T-helper 2 cell (primary cell): Measurements from ENCODE around the gene GGT5.
A peak's percentile ranks its signal among the peaks of the same experiment; 100 is the strongest.
"Not testable (repeated sequence)": the region's sequence is repeated elsewhere in the genome, so short reads cannot be mapped to it uniquely, and the experiment has no call there.

Experiments
- DNase-seq, 5 experiments: peaks; one replicate each; pipeline versions ENCODE4 v3.0.0 to v3.0.0-alpha.2; 2012 to 2022
- total RNA-seq, 2 donors: gene quantifications; one replicate each; lab custom pipeline; 2026; lab: John Stamatoyannopoulos, UW

Gene GGT5
- total RNA-seq: 0 reads per million in 2 donors

GRCh38 chr22:24245030-24245431 is at the start of gene GGT5:
Gene GGT5, minus strand, starts transcription at chr22:24245082. Its CDS starts 357 bp downstream, at chr22:24244725.
- not testable (repeated sequence) for DNase-seq

GRCh38 chr22:24292202-24292830 is 47.4 kb upstream of the GGT5 start:
- not testable (repeated sequence) for DNase-seq

GRCh38 chr22:24291515-24292201 is 46.8 kb upstream of the GGT5 start:
- no peak for DNase-seq

- DNase-seq: no peak
These were observed 45.6 kb upstream of the GGT5 start for GRCh38 chr22:24290459-24290858.

GRCh38 chr22:24289741-24290163 is 44.9 kb upstream of the GGT5 start:
- DNase-seq: no peak

- no peak for DNase-seq
These were observed 44.2 kb upstream of the GGT5 start for GRCh38 chr22:24289114-24289513.

GRCh38 chr22:24287801-24288200 is 42.9 kb upstream of the GGT5 start:
- DNase-seq: not testable (repeated sequence)

GRCh38 chr22:24287212-24287611 is 42.3 kb upstream of the GGT5 start:
- not testable (repeated sequence) for DNase-seq

GRCh38 chr22:24285245-24285644 is 40.4 kb upstream of the GGT5 start:
- DNase-seq: peak in 1 of 5 experiments; percentile 68

- no peak for DNase-seq
These were observed 39.9 kb upstream of the GGT5 start for GRCh38 chr22:24284747-24285203.

- no peak for DNase-seq
These were observed 37.5 kb upstream of the GGT5 start for GRCh38 chr22:24282401-24282800.

GRCh38 chr22:24280363-24280762 is 35.5 kb upstream of the GGT5 start:
- not testable (repeated sequence) for DNase-seq

- not testable (repeated sequence) for DNase-seq
These were observed 30.0 kb upstream of the GGT5 start for GRCh38 chr22:24274696-24275405.

- DNase-seq: not testable (repeated sequence)
These were observed 29.0 kb upstream of the GGT5 start for GRCh38 chr22:24273906-24274305.

- peak in 1 of 5 experiments; percentile 20 for DNase-seq
These were observed 28.1 kb upstream of the GGT5 start for GRCh38 chr22:24273031-24273430.

GRCh38 chr22:24271386-24271854 is 26.5 kb upstream of the GGT5 start:
- peak in 1 of 5 experiments; percentile 18 for DNase-seq

GRCh38 chr22:24270556-24271385 is 25.9 kb upstream of the GGT5 start, which contains the start of gene SPECC1L:
Gene SPECC1L, plus strand, starts transcription at chr22:24270831. Its CDS starts 31,401 bp downstream, at chr22:24302232.
- DNase-seq: peak; percentile 78 to 91 (median 87)

- DNase-seq: not testable (repeated sequence)
These were observed 21.6 kb upstream of the GGT5 start for GRCh38 chr22:24266495-24266894.

GRCh38 chr22:24265734-24266133 is 20.9 kb upstream of the GGT5 start:
- no peak for DNase-seq

GRCh38 chr22:24264329-24264896 is 19.5 kb upstream of the GGT5 start:
- not testable (repeated sequence) for DNase-seq

- DNase-seq: not testable (repeated sequence)
These were observed 18.6 kb upstream of the GGT5 start for GRCh38 chr22:24263479-24263878.
